HG02943 (cell line): ENCODE data around the gene SMIM45.

ENCODE experiments used
- ATAC-seq: cut with Tn5 transposase; IDR thresholded peaks from one replicate; pipeline ENCODE4 v1.9.1; 2021; ENCODE audit warnings: mild to moderate bottlenecking, low read depth, moderate library complexity; ENCODE audit not compliant: unreplicated experiment

The SMIM45 gene

GRCh38 chr22:41915035-41915785 is 36.7 kb upstream of the SMIM45 start, which contains the start of gene SHISA8:
SHISA8 (minus strand) TSS chr22:41915074; CDS start chr22:41914667, 407 bp downstream.
- no peak for ATAC-seq

GRCh38 chr22:41915786-41916493 is 36.0 kb upstream of the SMIM45 start:
- ATAC-seq: no peak

- no peak for ATAC-seq
Measured at GRCh38 chr22:41916745-41917358, 35.1 kb upstream of the SMIM45 start.

- no peak for ATAC-seq
Measured at GRCh38 chr22:41917375-41917902, 34.5 kb upstream of the SMIM45 start.

- no peak for ATAC-seq
Measured at GRCh38 chr22:41917903-41918791, 33.8 kb upstream of the SMIM45 start.

- ATAC-seq: peak; percentile 47
Measured at GRCh38 chr22:41919357-41920224, 32.4 kb upstream of the SMIM45 start.

- ATAC-seq: peak; percentile 20
Measured at GRCh38 chr22:41920271-41920976, 31.5 kb upstream of the SMIM45 start.

- ATAC-seq: no peak
Measured at GRCh38 chr22:41922328-41922727, 29.6 kb upstream of the SMIM45 start.

GRCh38 chr22:41922940-41923594 is 28.9 kb upstream of the SMIM45 start:
- no peak for ATAC-seq

GRCh38 chr22:41923595-41924276 is 28.2 kb upstream of the SMIM45 start:
- ATAC-seq: no peak

- ATAC-seq: no peak
Measured at GRCh38 chr22:41925783-41926460, 26.0 kb upstream of the SMIM45 start.

GRCh38 chr22:41927813-41928212 is 24.1 kb upstream of the SMIM45 start:
- no peak for ATAC-seq

- no peak for ATAC-seq
Measured at GRCh38 chr22:41928593-41929417, 23.1 kb upstream of the SMIM45 start.

- ATAC-seq: no peak
Measured at GRCh38 chr22:41929418-41929810, 22.5 kb upstream of the SMIM45 start.

GRCh38 chr22:41931701-41932269 is 20.2 kb upstream of the SMIM45 start:
- no peak for ATAC-seq

GRCh38 chr22:41932353-41932752 is 19.6 kb upstream of the SMIM45 start:
- ATAC-seq: no peak
